Right cardiac atrium (tissue), 5 donors: ENCODE results near the gene XRCC6. TPM values are rescaled to one million over a fixed set of nuclear protein-coding genes. Genes with fewer than 3 reads are reported as not detected.
"Not testable (repeated sequence)": the region's sequence is repeated elsewhere in the genome, so short reads cannot be mapped to it uniquely, and the experiment has no call there.

Source experiments
- ATAC-seq, 2 donors: fragments of 200-7000 bp; cut with Tn5 transposase; one replicate each; pipeline versions ENCODE4 v1.8.0 to v1.9.1; 2020; ENCODE audit warnings: moderate library complexity in 2 of 2, mild to moderate bottlenecking in 1 of 2
- DNase-seq, 3 donors: peaks; one replicate each; pipeline ENCODE4 v3.0.0-alpha.2; 2020
- H3K27ac ChIP-seq: one replicate; pipeline ENCODE4 v1.5.1; 2013; ENCODE audit warnings: mild to moderate bottlenecking, low read length, control low read depth, moderate library complexity
- H3K27me3 ChIP-seq: one replicate; pipeline ENCODE4 v1.6.1; 2013; ENCODE audit not compliant: control insufficient read depth, insufficient read depth
- H3K4me1 ChIP-seq: one replicate; pipeline ENCODE4 v1.6.1; 2013; ENCODE audit warnings: low read length; ENCODE audit not compliant: control insufficient read depth, insufficient read depth
- H3K4me3 ChIP-seq: one replicate; pipeline ENCODE4 v1.5.1; 2013; ENCODE audit warnings: low read length, control low read depth
- H3K9me3 ChIP-seq: one replicate; pipeline ENCODE4 v1.6.1; 2013; ENCODE audit warnings: low read length; ENCODE audit not compliant: control insufficient read depth
- WGBS: extraction: QIAGEN DNeasy Blood & Tissue Kit; methylation state at CpG from one replicate; pipeline ENCODE4 v1.1.7; 2013; 5-methylcytosine and 5-hydroxymethylcytosine counted together
- intact Hi-C, 4 donors: fragments of 100-400 bp; cut with DNase I; formaldehyde crosslinking; loops; one replicate each; pipeline versions ENCODE4 v1.11.0 to v1.14.0; 2022 to 2023
- long read RNA-seq, 4 donors: library from polyadenylated mRNA; unstranded; transcript quantifications; one replicate each; pipeline ENCODE4 v2.0.0, GENCODE V29; 2020 to 2021
- polyA plus RNA-seq: library from polyadenylated mRNA; stranded (reverse); fragments of 200-250 nt; gene quantifications from one replicate; pipeline ENCODE4 v1.2.3, GENCODE V29; 2013
- total RNA-seq, 4 donors: library from RNA; stranded (reverse); fragmentation: NEBNext Ultra II Directional; extraction: Animal tissue kit (Norgen Biotek cat#: 25700); gene quantifications; one replicate each; pipeline ENCODE4 v1.2.1, GENCODE V29; 2021
- donor health status: healthy with polysubstance abuse.
- donor health status: DM: no; HTN: yes; CAD: no.
- donor health status: DM: no; HTN: no; CAD: no.
- donor health status: DM: no; HTN: yes; CAD: no; lungs with severe emphysema.
- donor health status: DM: yes; HTN: yes; CAD: no.

Gene XRCC6
- total RNA-seq (100 to 1,000 TPM; 160 to 183 (median 173) TPM), polyA plus RNA-seq (144 TPM)
- long read RNA-seq, donor 1, transcript XRCC6-201 (12 exons, 2,709 nt) = minor isoform, 23 of 633 reads
- long read RNA-seq, donor 1, transcript XRCC6-202 (13 exons, 2,296 nt) = major isoform, 561 of 633 reads
- long read RNA-seq, donor 1, partial matches to known transcripts = 26 of 633 reads
- long read RNA-seq, donor 1, other reads (novel, unspliced or antisense) = 21 of 633 reads
- long read RNA-seq, donor 2, transcript XRCC6-201 (12 exons, 2,709 nt) = minor isoform, 14 of 245 reads
- long read RNA-seq, donor 2, transcript XRCC6-202 (13 exons, 2,296 nt) = major isoform, 215 of 245 reads
- long read RNA-seq, donor 2, partial matches to known transcripts = 8 of 245 reads
- long read RNA-seq, donor 2, other reads (novel, unspliced or antisense) = 8 of 245 reads
- long read RNA-seq, donor 3, transcript XRCC6-206 (12 exons, 2,148 nt) = minor isoform, 7 of 2,194 reads
- long read RNA-seq, donor 3, transcript XRCC6-202 (13 exons, 2,296 nt) = major isoform, 1,954 of 2,194 reads
- long read RNA-seq, donor 3, transcript XRCC6-205 (13 exons, 2,200 nt) = minor isoform, 9 of 2,194 reads
- long read RNA-seq, donor 3, transcript XRCC6-201 (12 exons, 2,709 nt) = minor isoform, 80 of 2,194 reads
- long read RNA-seq, donor 3, partial matches to known transcripts = 73 of 2,194 reads
- long read RNA-seq, donor 3, other reads (novel, unspliced or antisense) = 71 of 2,194 reads
- long read RNA-seq, donor 4, transcript XRCC6-201 (12 exons, 2,709 nt) = minor isoform, 12 of 265 reads
- long read RNA-seq, donor 4, transcript XRCC6-202 (13 exons, 2,296 nt) = major isoform, 237 of 265 reads
- long read RNA-seq, donor 4, partial matches to known transcripts = 8 of 265 reads
- long read RNA-seq, donor 4, other reads (novel, unspliced or antisense) = 7 of 265 reads

DNA sequence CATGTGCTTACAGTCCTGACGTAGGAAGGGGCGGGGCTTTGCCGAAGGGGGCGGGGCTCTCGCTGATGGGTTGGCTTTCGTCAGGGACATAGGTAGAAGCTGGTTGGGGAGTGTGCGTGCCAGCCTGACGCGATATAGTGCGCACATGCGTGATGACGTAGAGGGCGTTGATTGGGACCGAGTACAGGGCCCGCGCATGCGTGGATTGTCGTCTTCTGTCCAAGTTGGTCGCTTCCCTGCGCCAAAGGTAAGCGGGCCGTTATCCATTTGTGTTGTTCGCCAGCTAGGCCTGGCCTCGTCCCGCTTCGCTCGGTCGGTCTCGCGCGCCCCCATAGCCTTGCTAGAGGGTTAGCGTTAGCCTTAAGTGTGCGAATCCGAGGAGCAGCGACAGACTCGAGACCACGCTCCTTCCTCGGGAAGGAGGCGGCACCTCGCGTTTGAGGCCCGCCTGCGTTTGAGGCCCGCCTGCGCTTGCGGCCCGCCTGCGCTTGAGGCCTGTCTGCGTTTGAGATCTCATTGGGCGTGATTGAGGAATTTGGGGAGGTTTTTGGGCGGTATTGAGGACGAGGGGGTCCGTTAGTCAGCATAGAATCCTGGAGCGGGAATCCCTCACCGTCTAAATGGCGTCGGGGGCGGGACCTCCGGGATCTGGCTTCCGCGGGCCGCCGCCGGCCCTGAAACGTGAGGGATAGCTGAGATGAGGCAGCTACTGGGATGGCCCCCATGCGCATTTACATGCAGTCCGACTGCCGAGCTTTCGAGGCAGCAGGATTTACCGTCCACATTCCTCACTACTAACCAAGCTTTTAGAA lies at the start of gene XRCC6:
Gene XRCC6, plus strand, starts transcription at position 197 of the 812 bp plus-strand sequence. CDS start 710 bp downstream, outside the sequence.
- H3K27ac ChIP-seq = peak within 1 kb of the TSS; percentile 93
- H3K4me3 ChIP-seq = peak within 1 kb of the TSS; percentile 72
- peak; percentile 98 for ATAC-seq
- H3K9me3 ChIP-seq = no peaks in the 10 kb centered on the region
- peaks cover 3% of the 10 kb centered on the region for H3K4me1 ChIP-seq
- DNase-seq = peak; percentile 100
- intact Hi-C loops = no loop called here
- no peaks in the 10 kb centered on the region for H3K27me3 ChIP-seq
- under 1% methylated on average over 70 of the region's 70 CpGs for WGBS

DNA sequence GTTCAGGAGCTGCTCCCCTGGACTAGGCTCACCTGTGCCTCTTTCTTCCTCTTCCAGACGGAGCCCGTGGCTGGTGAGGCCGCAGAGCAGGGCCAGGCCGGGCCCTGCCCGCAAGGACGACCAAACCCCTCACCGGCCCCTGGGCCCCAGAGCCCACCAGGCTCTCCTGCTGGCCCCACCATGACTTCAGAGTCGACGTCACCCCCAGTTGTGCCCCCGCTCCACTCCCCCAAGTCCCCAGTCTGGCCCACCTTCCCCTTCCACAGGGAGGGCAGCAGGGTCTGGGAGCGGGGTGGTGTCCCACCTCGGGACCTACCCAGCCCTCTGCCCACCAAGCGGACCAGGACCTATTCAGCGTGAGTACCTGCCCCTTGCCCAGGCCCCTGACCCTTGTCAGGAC lies 49.3 kb upstream of the XRCC6 start:
- Histone ChIP-seq H3K27ac (no peak overlapping the region), H3K4me3 (no peak overlapping the region), H3K27me3 (no peaks in the 10 kb centered on the region), H3K9me3 (no peaks in the 10 kb centered on the region), H3K4me1 (peaks cover 8% of the 10 kb centered on the region)
- WGBS = 97% methylated on average over 14 of the region's 14 CpGs
- ATAC-seq (no peak), DNase-seq (no peak)
- intact Hi-C loops = no loop called here

DNA sequence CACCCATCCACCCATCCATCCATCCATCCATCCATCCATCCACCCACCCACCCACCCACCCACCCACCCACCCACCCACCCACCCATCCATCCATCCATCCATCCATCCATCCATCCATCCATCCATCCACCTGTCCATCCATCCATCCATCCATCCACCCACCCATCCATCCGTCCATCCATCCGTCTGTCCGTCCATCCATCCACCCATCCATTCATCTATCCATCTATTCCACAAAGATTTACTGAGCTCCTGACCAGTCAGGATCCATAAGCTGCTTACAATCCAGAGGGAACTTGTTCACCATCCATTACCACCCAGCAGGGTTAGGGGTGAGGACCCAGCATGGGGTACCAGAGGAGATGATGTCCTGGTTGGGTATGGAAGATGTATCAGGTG lies 48.8 kb upstream of the XRCC6 start:
- H3K27me3 ChIP-seq, H3K4me1 ChIP-seq, H3K9me3 ChIP-seq, H3K27ac ChIP-seq, intact Hi-C loops, ATAC-seq, H3K4me3 ChIP-seq, DNase-seq: not testable (repeated sequence)
- 99% methylated on average over 3 of the region's 3 CpGs for WGBS

DNA sequence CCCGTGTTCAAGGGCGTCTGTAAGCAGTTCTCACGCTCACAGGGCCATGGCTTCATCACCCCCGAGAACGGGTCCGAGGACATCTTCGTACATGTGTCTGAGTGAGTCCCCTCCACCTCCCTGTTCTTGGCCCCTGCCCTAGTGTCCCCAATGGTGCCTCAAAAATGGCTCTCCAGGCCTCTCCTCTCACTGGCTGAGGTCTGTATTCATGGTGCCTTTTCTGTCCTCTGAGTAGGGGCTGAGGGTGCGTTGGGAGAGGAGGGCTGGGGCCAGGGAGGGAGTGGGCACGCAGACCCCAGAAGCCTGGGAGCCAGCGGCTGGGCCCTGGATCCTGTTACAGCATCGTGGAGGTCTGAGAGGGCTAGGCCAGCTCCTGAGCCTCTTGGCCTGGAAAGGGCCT lies 47.4 kb upstream of the XRCC6 start:
- H3K9me3 ChIP-seq = no peaks in the 10 kb centered on the region
- 90% methylated on average over 11 of the region's 11 CpGs for WGBS
- peaks cover 4% of the 10 kb centered on the region for H3K4me1 ChIP-seq
- no peak for DNase-seq
- no peak overlapping the region for H3K27ac ChIP-seq
- no peaks in the 10 kb centered on the region for H3K27me3 ChIP-seq
- no peak for ATAC-seq
- no peak overlapping the region for H3K4me3 ChIP-seq
- intact Hi-C loops = no loop called here

- H3K9me3 ChIP-seq = no peaks in the 10 kb centered on the region
- no peak overlapping the region for H3K4me3 ChIP-seq
- DNase-seq = peak; percentile 90 to 96 (median 96)
- peak overlapping the region; percentile 16 for H3K27ac ChIP-seq
- peaks cover 5% of the 10 kb centered on the region for H3K4me1 ChIP-seq
- 41% methylated on average over 26 of the region's 26 CpGs for WGBS
- peak; percentile 54 to 65 for ATAC-seq
- intact Hi-C loops = no loop called here
- H3K27me3 ChIP-seq = no peaks in the 10 kb centered on the region
These were observed 46.2 kb upstream of the XRCC6 start for GRCh38 chr22:41574847-41575381.

- H3K9me3 ChIP-seq = no peaks in the 10 kb centered on the region
- H3K4me3 ChIP-seq = no peak overlapping the region
- intact Hi-C loops = no loop called here
- no peaks in the 10 kb centered on the region for H3K27me3 ChIP-seq
- H3K27ac ChIP-seq = peak overlapping the region; percentile 7
- ATAC-seq = peak in 1 of 2 donors; percentile 5
- peaks cover 5% of the 10 kb centered on the region for H3K4me1 ChIP-seq
- DNase-seq = peak in 1 of 3 donors; percentile 56
- 77% methylated on average over 15 of the region's 15 CpGs for WGBS
These were observed 45.6 kb upstream of the XRCC6 start for GRCh38 chr22:41575533-41575932.

DNA sequence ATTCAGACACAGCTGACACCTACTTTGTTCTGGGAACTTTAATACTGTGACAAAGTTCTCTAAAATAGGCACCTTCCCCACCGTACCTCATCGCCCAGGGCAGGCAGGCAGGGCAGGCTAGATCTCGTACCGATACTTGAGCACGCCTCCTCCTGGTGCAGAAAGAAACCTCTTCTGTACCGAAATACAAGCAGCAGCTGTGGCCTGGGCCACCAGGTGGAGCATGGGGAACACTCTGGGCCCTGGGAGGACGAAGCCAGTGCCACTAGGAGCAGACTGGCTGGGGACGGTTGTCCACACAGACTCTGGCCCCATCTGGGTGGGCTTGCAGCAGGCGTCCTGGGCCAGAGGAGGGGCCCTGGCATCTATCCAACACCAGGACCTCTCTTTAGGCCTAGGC lies 44.2 kb upstream of the XRCC6 start:
- Histone ChIP-seq H3K9me3 (no peaks in the 10 kb centered on the region), H3K27ac (peak overlapping the region; percentile 21), H3K4me3 (no peak overlapping the region), H3K4me1 (peaks cover 5% of the 10 kb centered on the region), H3K27me3 (no peaks in the 10 kb centered on the region)
- DNase-seq (peak; percentile 62 to 86 (median 85)), ATAC-seq (peak; percentile 32 to 51)
- intact Hi-C loops = no loop called here
- 48% methylated on average over 9 of the region's 9 CpGs for WGBS

- ATAC-seq = no peak
- no peak for DNase-seq
These were observed 43.0 kb upstream of the XRCC6 start for GRCh38 chr22:41578114-41578513.

DNA sequence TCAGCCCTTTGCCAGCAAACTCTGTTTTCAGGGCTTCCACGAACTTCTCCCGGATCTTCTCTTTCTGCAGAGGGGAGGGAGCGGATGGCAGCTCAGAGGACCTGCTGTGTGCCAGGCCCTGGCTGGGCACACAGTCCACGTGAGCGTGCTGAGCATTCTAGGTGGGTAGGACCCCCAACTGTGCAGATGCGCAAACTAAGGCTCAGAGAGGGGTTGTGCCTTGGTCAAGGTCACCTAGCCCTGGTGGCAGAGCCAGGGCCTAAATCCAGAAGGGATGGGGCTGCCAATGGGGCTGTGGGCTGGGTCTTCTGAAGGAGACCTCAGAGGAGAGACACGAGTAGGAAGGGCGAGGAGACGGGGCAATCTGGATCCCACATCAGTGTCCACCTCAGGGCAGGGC lies 42.3 kb upstream of the XRCC6 start:
- Histone ChIP-seq H3K9me3 (no peaks in the 10 kb centered on the region), H3K4me1 (peaks cover 5% of the 10 kb centered on the region), H3K27me3 (no peaks in the 10 kb centered on the region), H3K4me3 (no peak overlapping the region), H3K27ac (no peak overlapping the region)
- ATAC-seq (no peak), DNase-seq (no peak)
- intact Hi-C loops = no loop called here
- 89% methylated on average over 9 of the region's 9 CpGs for WGBS

More at GRCh38 chr22:41578114-41578513, 43.0 kb upstream of the XRCC6 start:
- intact Hi-C loops = no loop called here
- no peaks in the 10 kb centered on the region for H3K9me3 ChIP-seq
- peaks cover 5% of the 10 kb centered on the region for H3K4me1 ChIP-seq
- no peak overlapping the region for H3K27ac ChIP-seq
- 83% methylated on average over 8 of the region's 8 CpGs for WGBS
- H3K27me3 ChIP-seq = no peaks in the 10 kb centered on the region
- H3K4me3 ChIP-seq = no peak overlapping the region

GRCh38 chr22:41579297-41579996 lies 41.6 kb upstream of the XRCC6 start:
- 90% methylated on average over 12 of the region's 12 CpGs for WGBS
- Histone ChIP-seq H3K4me1 (peaks cover 5% of the 10 kb centered on the region), H3K4me3 (no peak overlapping the region), H3K27ac (no peak overlapping the region), H3K9me3 (no peaks in the 10 kb centered on the region), H3K27me3 (no peaks in the 10 kb centered on the region)
- intact Hi-C loops = no loop called here
- DNase-seq (peak in 1 of 3 donors; percentile 45), ATAC-seq (no peak)
